Hindlimb muscle (tissue), 1 donor: Measurements from ENCODE around the gene SLITRK3. TPM values are rescaled to one million over a fixed set of nuclear protein-coding genes. Genes with fewer than 3 reads are reported as not detected.
A peak's percentile ranks its signal among the peaks of the same experiment; 100 is the strongest.

Source experiments
- DNase-seq: peaks from one replicate; pipeline ENCODE4 v3.0.0-alpha.2; 2013
- polyA plus RNA-seq: library from polyadenylated mRNA; unstranded; fragments of 120-200 nt; gene quantifications from one replicate; pipeline ENCODE4 v1.2.1, GENCODE V29; 2013; ENCODE audit not compliant: insufficient read length

Gene SLITRK3
- 0.15 TPM for polyA plus RNA-seq

- DNase-seq: peak; percentile 29
Measured at GRCh38 chr3:165195640-165196576, at the start of gene SLITRK3. Gene SLITRK3 (minus strand): TSS chr3:165196384. CDS start chr3:165190830, 5,554 bp downstream.

GRCh38 chr3:165243597-165243996, 47.4 kb upstream of the SLITRK3 start:
- no peak for DNase-seq

GRCh38 chr3:165233501-165234195, 37.5 kb upstream of the SLITRK3 start:
- DNase-seq: no peak

GRCh38 chr3:165225604-165226003, 29.4 kb upstream of the SLITRK3 start:
- no peak for DNase-seq

- DNase-seq: no peak
Measured at GRCh38 chr3:165217739-165218138, 21.6 kb upstream of the SLITRK3 start.

GRCh38 chr3:165212580-165212979, 16.4 kb upstream of the SLITRK3 start:
- DNase-seq: no peak

GRCh38 chr3:165211721-165212120, 15.5 kb upstream of the SLITRK3 start:
- DNase-seq: no peak

- DNase-seq: no peak
Measured at GRCh38 chr3:165210727-165211126, 14.5 kb upstream of the SLITRK3 start.

GRCh38 chr3:165210132-165210531, 13.9 kb upstream of the SLITRK3 start:
- no peak for DNase-seq

GRCh38 chr3:165206454-165207266, 10.5 kb upstream of the SLITRK3 start:
- peak; percentile 89 for DNase-seq

- DNase-seq: no peak
Measured at GRCh38 chr3:165204445-165204844, 8.3 kb upstream of the SLITRK3 start.

GRCh38 chr3:165202995-165203394, 6.8 kb upstream of the SLITRK3 start:
- no peak for DNase-seq

GRCh38 chr3:165201964-165202363, 5.8 kb upstream of the SLITRK3 start:
- DNase-seq: no peak

GRCh38 chr3:165197481-165197800, 1.3 kb upstream of the SLITRK3 start:
- no peak for DNase-seq

- DNase-seq: peak; percentile 16
Measured at GRCh38 chr3:165196577-165197480, 645 bp upstream of the SLITRK3 start.

GRCh38 chr3:165195241-165195639, 944 bp downstream of the SLITRK3 start:
- peak; percentile 6 for DNase-seq

GRCh38 chr3:165194511-165195240, 1.5 kb downstream of the SLITRK3 start:
- peak; percentile 12 for DNase-seq

- DNase-seq: peak; percentile 11
Measured at GRCh38 chr3:165193366-165194254, 2.6 kb downstream of the SLITRK3 start.

GRCh38 chr3:165192610-165193192, 3.5 kb downstream of the SLITRK3 start:
- DNase-seq: peak; percentile 16

GRCh38 chr3:165191491-165191890, 4.7 kb downstream of the SLITRK3 start:
- no peak for DNase-seq
